H1 (cell line): ENCODE data around the gene FAM83B.

Experiments
- CTCF ChIP-seq, 3 experiments: IDR thresholded peaks; 1 replicate in 2 of 3; 2 replicates in 1 of 3; pipeline versions ENCODE4 v1.5.1 to v1.6.1; 2011; ENCODE audit warnings: low read length in 3 of 3, mild to moderate bottlenecking in 3 of 3, inconsistent platforms in 2 of 3, low read depth in 1 of 3, moderate library complexity in 1 of 3; ENCODE audit not compliant: insufficient read depth in 1 of 3; ENCODE audit errors: control extremely low read depth in 1 of 3
- EP300 ChIP-seq, 2 experiments: IDR thresholded peaks; 1 replicate in 1 of 2; 2 replicates in 1 of 2; pipeline ENCODE4 v1.6.1; 2011 to 2012; ENCODE audit warnings: low read depth in 2 of 2, low read length in 2 of 2, mild to moderate bottlenecking in 2 of 2, borderline replicate concordance in 1 of 2, inconsistent platforms in 1 of 2, moderate library complexity in 1 of 2
- POLR2A ChIP-seq, 2 experiments: IDR thresholded peaks; 1 replicate in 1 of 2; 2 replicates in 1 of 2; pipeline ENCODE4 v1.6.1; 2011; ENCODE audit warnings: low read depth in 2 of 2, low read length in 2 of 2, mild to moderate bottlenecking in 2 of 2; ENCODE audit errors: control extremely low read depth in 1 of 2
- RAD21 ChIP-seq, 2 experiments: IDR thresholded peaks in 1 of 2; conservative IDR thresholded peaks in 1 of 2; 2 replicates each; pipeline ENCODE4 v1.6.1; 2011; ENCODE audit warnings: low read depth in 2 of 2, low read length in 2 of 2, improper control_type of control experiment in 1 of 2, inconsistent platforms in 1 of 2, mild to moderate bottlenecking in 1 of 2, moderate library complexity in 1 of 2
- SIN3A ChIP-seq, 2 experiments: IDR thresholded peaks in 1 of 2; conservative IDR thresholded peaks in 1 of 2; 2 replicates each; pipeline ENCODE4 v1.6.1; 2011 to 2012; ENCODE audit warnings: low read length in 2 of 2, improper control_type of control experiment in 1 of 2, low read depth in 1 of 2, mild to moderate bottlenecking in 1 of 2
- ZNF274 ChIP-seq: IDR thresholded peaks from 2 replicates; pipeline ENCODE4 v1.7.0; 2012; ENCODE audit warnings: low read length, borderline replicate concordance; ENCODE audit errors: extremely low read depth
- TF ChIP-seq, protein P1 (sequence below): IDR thresholded peaks from 2 replicates; pipeline ENCODE4 v1.6.1; 2011; ENCODE audit warnings: low read length, improper control_type of control experiment

GRCh38 chr6:54801244-54801643 lies 45.3 kb upstream of the FAM83B start:
- TF ChIP-seq ZNF274: no peak
- TF ChIP-seq CTCF (IDR thresholded peaks at IDR 0.05; ENCODE audit: control extremely low read depth in 1 of 3, insufficient read depth in 1 of 3, low read depth in 1 of 3, low read length in 3 of 3): no peak
- TF ChIP-seq EP300 (IDR thresholded peaks at IDR 0.05; ENCODE audit: borderline replicate concordance in 1 of 2, low read depth in 2 of 2, low read length in 2 of 2): no peak
- TF ChIP-seq SIN3A (conservative IDR thresholded peaks at IDR 0.05 in 1 of 2, IDR thresholded peaks at IDR 0.05 in 1 of 2; ENCODE audit: low read depth in 1 of 2, low read length in 2 of 2): no peak
- no peak for TF ChIP-seq RAD21 (IDR thresholded peaks at IDR 0.05 in 1 of 2, conservative IDR thresholded peaks at IDR 0.05 in 1 of 2; ENCODE audit: low read depth in 2 of 2, low read length in 2 of 2)
- TF ChIP-seq POLR2A (IDR thresholded peaks at IDR 0.05; ENCODE audit: control extremely low read depth in 1 of 2, low read depth in 2 of 2, low read length in 2 of 2): no peak
- TF ChIP-seq, protein P1, sequence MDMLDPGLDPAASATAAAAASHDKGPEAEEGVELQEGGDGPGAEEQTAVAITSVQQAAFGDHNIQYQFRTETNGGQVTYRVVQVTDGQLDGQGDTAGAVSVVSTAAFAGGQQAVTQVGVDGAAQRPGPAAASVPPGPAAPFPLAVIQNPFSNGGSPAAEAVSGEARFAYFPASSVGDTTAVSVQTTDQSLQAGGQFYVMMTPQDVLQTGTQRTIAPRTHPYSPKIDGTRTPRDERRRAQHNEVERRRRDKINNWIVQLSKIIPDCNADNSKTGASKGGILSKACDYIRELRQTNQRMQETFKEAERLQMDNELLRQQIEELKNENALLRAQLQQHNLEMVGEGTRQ: no peak
